BJ (cell line): ENCODE measurements around the gene TMEM88. TPM values are rescaled to one million over a fixed set of nuclear protein-coding genes. Genes with fewer than 3 reads are reported as not detected.

Experiments
- CTCF ChIA-PET: fragments of 350-600 bp; formaldehyde crosslinking; extraction: SDS; loops from one replicate; lab custom pipeline; 2021; ENCODE audit warnings: antibody characterized with exemption, inconsistent platforms; lab: Yijun Ruan, JAX
- POLR2A ChIA-PET: fragments of 300-600 bp; sonication (Branson Sonifier 250); formaldehyde crosslinking; extraction: SDS; loops from one replicate; lab custom pipeline; 2021; ENCODE audit warnings: antibody characterized with exemption; lab: Charles Lee
- DNase-seq: peaks from one replicate; pipeline ENCODE4 v3.0.0-alpha.2; 2011; ENCODE audit warnings: low read depth
- H3K27me3 ChIP-seq: 2 replicates; pipeline ENCODE4 v1.6.0; 2011; ENCODE audit warnings: low read length; ENCODE audit not compliant: control insufficient read depth, insufficient read depth
- H3K36me3 ChIP-seq: 2 replicates; pipeline ENCODE4 v1.5.1; 2011; ENCODE audit warnings: low read length; ENCODE audit not compliant: control insufficient read depth, insufficient read depth
- H3K4me3 ChIP-seq: 2 replicates; pipeline ENCODE4 v1.5.1; 2011; ENCODE audit warnings: low read depth, mild to moderate bottlenecking, control low read depth, low read length
- polyA plus RNA-seq: library from polyadenylated mRNA; depleted of rRNA; stranded (reverse); fragments of >200 nt; gene quantifications from 2 replicates; pipeline ENCODE4 v1.2.3, GENCODE V29; 2011
- TF ChIP-seq, protein P1 (sequence below): IDR thresholded peaks from 2 replicates; pipeline ENCODE4 v1.5.1; 2011; ENCODE audit warnings: low read depth, mild to moderate bottlenecking, control low read depth, inconsistent platforms, low read length, moderate library complexity; ENCODE audit not compliant: insufficient read depth

Gene TMEM88
- polyA plus RNA-seq, 1 experiment, result 0.29 TPM

GRCh38 chr17:7844292-7845154 is 10.3 kb upstream of the TMEM88 start:
- Histone ChIP-seq H3K4me3 (peak overlapping the region; percentile 68), H3K36me3 (peaks cover 29% of the 10 kb centered on the region), H3K27me3 (no peaks in the 10 kb centered on the region)
- no peak for DNase-seq
- TF ChIP-seq, protein P1, sequence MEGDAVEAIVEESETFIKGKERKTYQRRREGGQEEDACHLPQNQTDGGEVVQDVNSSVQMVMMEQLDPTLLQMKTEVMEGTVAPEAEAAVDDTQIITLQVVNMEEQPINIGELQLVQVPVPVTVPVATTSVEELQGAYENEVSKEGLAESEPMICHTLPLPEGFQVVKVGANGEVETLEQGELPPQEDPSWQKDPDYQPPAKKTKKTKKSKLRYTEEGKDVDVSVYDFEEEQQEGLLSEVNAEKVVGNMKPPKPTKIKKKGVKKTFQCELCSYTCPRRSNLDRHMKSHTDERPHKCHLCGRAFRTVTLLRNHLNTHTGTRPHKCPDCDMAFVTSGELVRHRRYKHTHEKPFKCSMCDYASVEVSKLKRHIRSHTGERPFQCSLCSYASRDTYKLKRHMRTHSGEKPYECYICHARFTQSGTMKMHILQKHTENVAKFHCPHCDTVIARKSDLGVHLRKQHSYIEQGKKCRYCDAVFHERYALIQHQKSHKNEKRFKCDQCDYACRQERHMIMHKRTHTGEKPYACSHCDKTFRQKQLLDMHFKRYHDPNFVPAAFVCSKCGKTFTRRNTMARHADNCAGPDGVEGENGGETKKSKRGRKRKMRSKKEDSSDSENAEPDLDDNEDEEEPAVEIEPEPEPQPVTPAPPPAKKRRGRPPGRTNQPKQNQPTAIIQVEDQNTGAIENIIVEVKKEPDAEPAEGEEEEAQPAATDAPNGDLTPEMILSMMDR, result no peak
- CTCF ChIA-PET, result interaction anchor here (1.0 to 3.1 kb wide), 6 partner anchors 10 to 157 kb away, joined by 3 to 17 read pairs (median 4); partner anchors contain the start of genes KDM6B and TP53
- POLR2A ChIA-PET, result interaction anchor here (0.5 to 0.6 kb wide), 2 partner anchors 8 to 11 kb away, joined by 3 to 7 read pairs; no protein-coding TSS in a partner anchor

GRCh38 chr17:7845359-7846062 is 9.4 kb upstream of the TMEM88 start:
- no peak for DNase-seq
- Histone ChIP-seq H3K27me3 (no peaks in the 10 kb centered on the region), H3K4me3 (peak overlapping the region; percentile 68; the same call in 1 of the 2 replicates), H3K36me3 (peaks cover 35% of the 10 kb centered on the region)
- CTCF ChIA-PET, result interaction anchor here (1.0 to 3.1 kb wide), 6 partner anchors 11 to 158 kb away, joined by 3 to 17 read pairs (median 4); partner anchors contain the start of genes KDM6B and TP53
- TF ChIP-seq, protein P1, result no peak
- POLR2A ChIA-PET, result interaction anchor here (0.5 kb wide), 1 partner anchor 10 kb away, joined by 7 read pairs; no protein-coding TSS in a partner anchor

- Histone ChIP-seq H3K4me3 (no peak overlapping the region), H3K27me3 (no peaks in the 10 kb centered on the region), H3K36me3 (peaks cover 39% of the 10 kb centered on the region)
- CTCF ChIA-PET, result interaction anchor here (1.0 to 3.1 kb wide), 3 partner anchors 11 to 159 kb away, joined by 3 to 17 read pairs (median 3); partner anchors contain the start of genes KDM6B and TP53
- POLR2A ChIA-PET, result no interaction called here
- DNase-seq, result no peak
- TF ChIP-seq, protein P1, result no peak
Observed at GRCh38 chr17:7846063-7846735, 8.7 kb upstream of the TMEM88 start.

DNA sequence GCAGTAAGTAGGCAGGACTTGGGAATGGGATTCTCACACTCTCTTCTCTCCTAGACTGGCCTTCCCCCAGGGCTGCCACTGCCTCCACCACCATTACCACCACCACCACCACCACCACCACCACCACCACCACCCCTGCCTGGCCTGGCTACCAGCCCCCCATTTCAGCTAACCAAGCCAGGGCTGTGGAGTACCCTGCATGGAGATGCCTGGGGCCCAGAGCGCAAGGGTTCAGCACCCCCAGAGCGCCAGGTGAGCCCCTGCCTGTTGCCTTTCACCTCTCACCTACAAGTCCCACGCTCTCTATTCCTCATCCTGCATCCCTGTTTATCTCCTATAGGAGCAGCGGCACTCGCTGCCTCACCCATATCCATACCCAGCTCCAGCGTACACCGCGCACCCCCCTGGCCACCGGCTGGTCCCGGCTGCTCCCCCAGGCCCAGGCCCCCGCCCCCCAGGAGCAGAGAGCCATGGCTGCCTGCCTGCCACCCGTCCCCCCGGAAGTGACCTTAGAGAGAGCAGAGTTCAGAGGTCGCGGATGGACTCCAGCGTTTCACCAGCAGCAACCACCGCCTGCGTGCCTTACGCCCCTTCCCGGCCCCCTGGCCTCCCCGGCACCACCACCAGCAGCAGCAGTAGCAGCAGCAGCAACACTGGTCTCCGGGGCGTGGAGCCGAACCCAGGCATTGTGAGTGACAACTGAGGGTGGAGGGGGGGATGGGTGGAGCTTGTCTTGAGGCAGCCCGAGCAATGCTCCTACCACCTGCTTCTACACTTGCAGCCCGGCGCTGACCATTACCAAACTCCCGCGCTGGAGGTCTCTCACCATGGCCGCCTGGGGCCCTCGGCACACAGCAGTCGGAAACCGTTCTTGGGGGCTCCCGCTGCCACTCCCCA is 7.9 kb upstream of the TMEM88 start:
- TF ChIP-seq, protein P1, result no peak
- ChIA-PET POLR2A (no interaction called here), CTCF (interaction anchor here (3.1 kb wide), 1 partner anchor 12 kb away, joined by 17 read pairs; the partner anchor contains the start of gene KDM6B)
- Histone ChIP-seq H3K27me3 (no peaks in the 10 kb centered on the region), H3K36me3 (peaks cover 44% of the 10 kb centered on the region), H3K4me3 (no peak overlapping the region)
- DNase-seq, result no peak
